HT-29 (cell line): ENCODE data around the gene PSME1. TPM values are rescaled to one million over a fixed set of nuclear protein-coding genes. Genes with fewer than 3 reads are reported as not detected.
A peak's percentile ranks its signal among the peaks of the same experiment; 100 is the strongest.

Experiments
- DNase-seq: peaks from one replicate; pipeline ENCODE4 v3.0.0-alpha.2; 2015; ENCODE audit warnings: low spot score
- total RNA-seq: library from RNA; depleted of rRNA; stranded (reverse); fragments of >200 nt; shearing (Covaris generic); gene quantifications from 2 replicates; pipeline ENCODE4 v1.2.3, GENCODE V29; 2014

The PSME1 gene
- total RNA-seq, 1 experiment from 2014 or later = 164 TPM

DNA sequence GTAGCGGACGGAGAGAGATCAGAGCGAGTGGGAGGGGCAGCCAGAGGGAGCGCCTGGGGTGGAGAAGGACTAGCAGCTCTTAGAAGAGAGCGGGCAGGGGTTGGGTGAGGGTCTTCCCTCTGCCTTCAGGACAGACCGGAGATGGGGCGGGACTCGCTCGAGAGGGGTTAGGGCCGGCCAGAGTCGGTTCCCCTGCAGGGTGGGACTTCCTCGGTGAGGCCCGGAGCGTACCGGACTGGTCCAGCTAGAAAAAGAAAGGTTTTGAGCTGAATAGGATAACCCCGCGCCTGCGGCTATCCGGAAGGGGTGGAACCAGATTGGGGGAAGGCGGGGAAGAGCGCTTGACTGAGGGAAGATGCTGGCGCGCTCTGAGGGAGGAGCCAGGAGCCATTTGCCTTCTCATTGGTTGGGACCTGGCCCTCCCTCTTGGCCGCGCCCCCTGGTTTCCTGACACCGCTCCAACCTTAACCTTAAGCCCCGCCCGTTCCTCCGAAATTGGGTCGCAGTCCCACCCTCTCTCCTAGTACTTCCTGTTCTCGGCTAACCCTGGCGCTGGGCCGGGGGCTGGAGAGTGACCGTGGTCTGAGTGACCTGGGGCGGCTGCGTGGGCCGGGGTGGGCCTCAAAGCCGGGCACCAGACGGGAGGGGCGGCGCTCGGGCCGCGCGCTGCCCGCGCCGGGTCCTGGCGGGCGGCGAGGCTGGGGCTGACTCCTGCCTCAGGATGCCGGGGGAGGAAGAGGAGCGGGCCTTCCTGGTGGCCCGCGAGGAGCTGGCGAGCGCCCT lies 11.2 kb downstream of the PSME1 start, which contains the start of gene RNF31:
Gene RNF31 (plus strand): TSS at position 521 of the 783 bp plus-strand sequence. CDS start 201 bp downstream, at position 722.
- peak; percentile 94 for DNase-seq

DNA sequence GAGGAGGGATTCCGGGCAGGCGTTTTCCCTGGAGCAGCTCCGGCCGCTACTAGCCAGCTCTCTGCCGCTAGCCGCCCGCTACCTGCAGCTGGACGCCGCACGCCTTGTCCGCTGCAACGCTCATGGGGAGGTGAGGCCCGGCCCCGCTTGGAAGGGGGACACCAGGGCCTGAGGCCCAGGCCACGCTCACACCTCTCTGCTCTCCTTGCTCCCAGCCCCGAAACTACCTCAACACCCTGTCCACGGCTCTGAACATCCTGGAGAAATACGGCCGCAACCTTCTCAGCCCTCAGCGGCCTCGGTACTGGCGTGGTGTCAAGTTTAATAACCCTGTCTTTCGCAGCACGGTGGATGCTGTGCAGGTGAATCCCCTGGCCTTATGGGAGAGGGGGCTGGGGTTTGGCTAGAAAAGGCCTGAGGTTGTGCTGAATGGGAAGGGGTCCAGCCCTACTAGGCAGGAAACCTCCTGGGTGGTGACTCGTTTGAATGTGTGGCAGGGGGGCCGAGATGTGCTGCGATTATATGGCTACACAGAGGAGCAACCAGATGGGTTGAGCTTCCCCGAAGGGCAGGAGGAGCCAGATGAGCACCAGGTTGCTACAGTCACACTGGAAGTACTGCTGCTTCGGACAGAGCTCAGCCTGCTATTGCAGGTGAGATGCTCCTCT lies 11.9 kb downstream of the PSME1 start:
- DNase-seq = no peak

DNA sequence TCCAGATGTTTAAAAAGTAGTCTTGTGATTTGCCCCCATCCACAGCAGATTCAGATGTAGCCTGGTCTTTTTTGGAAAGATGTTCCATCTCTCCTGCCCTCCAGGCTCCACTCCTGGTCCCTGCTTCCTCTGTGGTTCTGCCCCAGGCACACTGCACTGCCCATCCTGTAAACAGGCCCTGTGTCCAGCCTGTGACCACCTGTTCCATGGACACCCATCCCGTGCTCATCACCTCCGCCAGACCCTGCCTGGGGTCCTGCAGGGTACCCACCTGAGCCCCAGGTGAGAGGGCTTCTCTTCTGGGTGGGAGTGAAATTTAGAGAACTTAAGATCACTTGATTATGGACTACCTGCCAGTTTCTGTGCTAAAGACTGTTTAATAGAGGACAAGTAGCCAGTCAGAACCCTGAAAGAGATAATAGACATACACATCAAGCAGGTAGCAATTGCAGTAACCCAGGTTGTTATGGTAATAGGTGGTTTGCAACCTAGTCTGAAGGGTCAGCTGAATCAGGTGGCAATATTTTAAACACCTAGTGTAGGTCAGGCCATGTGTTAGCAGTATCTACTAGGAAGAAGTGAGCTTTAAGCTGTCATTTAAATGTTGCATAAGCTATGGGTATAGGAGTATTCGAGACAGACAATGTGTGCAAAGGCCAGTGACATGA lies 13.4 kb downstream of the PSME1 start:
- DNase-seq = no peak

GRCh38 chr14:24150061-24150460 lies 14.1 kb downstream of the PSME1 start:
- no peak for DNase-seq

- DNase-seq = no peak
Measured at GRCh38 chr14:24150567-24150966, 14.6 kb downstream of the PSME1 start.

GRCh38 chr14:24150993-24151392 lies 15.0 kb downstream of the PSME1 start:
- no peak for DNase-seq

GRCh38 chr14:24151404-24152080 lies 15.5 kb downstream of the PSME1 start:
- DNase-seq = no peak

DNA sequence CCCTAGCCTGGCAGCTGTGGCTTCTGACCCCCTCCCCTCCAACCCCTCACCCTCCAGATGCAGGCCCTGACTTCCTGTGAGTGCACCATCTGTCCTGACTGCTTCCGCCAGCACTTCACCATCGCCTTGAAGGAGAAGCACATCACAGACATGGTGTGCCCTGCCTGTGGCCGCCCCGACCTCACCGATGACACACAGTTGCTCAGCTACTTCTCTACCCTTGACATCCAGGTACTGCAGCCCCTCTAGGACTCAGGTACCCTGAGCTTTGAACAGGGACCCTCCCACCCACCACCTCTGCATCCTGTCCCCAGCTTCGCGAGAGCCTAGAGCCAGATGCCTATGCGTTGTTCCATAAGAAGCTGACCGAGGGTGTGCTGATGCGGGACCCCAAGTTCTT lies 19.1 kb downstream of the PSME1 start:
- DNase-seq = no peak

DNA sequence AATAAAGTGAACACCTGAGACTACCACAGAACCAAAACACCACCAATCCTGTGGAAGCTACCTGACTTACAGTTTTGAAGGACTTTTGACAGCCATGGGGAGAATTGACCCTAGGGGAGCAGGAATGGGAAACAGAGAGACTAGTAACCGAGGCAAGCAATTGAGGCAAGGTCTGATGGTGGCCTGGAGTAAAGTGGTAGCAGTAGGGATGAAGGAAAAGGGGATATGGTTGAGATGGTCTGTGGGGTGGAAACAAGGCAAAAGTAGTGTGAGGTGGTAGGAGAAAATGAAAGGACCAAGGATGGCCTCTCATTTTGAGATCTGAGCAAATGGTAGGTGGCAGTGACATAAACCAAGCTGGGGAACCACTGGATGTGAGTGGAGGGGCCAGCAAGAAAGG lies 20.8 kb downstream of the PSME1 start:
- no peak for DNase-seq

- no peak for DNase-seq
Measured at GRCh38 chr14:24157331-24157730, 21.3 kb downstream of the PSME1 start.

DNA sequence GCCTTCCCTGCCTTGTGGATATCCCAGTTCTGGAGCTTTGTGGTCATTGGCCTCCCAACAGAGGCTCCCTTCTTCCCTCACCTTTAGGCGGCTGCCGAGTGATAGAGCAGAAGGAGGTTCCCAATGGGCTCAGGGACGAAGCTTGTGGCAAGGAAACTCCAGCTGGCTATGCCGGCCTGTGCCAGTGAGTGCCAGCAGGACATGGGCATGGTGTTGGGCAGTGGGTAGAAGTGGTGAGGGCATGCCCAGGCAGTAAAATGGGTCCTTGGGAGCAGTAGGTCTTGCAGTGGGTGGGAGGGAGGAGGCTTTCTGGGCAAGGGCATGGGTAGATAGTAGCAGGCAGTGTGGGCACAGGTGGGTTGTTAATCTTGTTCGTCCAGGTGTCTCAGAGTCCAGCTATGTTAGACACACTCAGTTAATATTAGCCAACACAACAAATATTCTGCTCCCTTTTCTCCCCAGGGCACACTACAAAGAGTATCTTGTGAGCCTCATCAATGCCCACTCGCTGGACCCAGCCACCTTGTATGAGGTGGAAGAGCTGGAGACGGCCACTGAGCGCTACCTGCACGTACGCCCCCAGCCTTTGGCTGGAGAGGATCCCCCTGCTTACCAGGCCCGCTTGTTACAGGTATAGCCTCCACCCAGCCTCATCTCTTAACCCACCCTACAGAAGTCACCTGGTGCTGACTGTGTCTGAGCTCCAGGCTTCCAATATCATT lies 23.9 kb downstream of the PSME1 start:
- no peak for DNase-seq

- no peak for DNase-seq
Measured at GRCh38 chr14:24160499-24160849, 24.5 kb downstream of the PSME1 start.

GRCh38 chr14:24160850-24161804 lies 25.1 kb downstream of the PSME1 start, which contains the start of gene IRF9:
Gene IRF9, plus strand, starts transcription at chr14:24161265. Its CDS starts 880 bp downstream, at chr14:24162145.
- DNase-seq = peak; percentile 93

- DNase-seq = no peak
Measured at GRCh38 chr14:24162093-24162492, 26.1 kb downstream of the PSME1 start.

GRCh38 chr14:24164518-24164991 lies 28.6 kb downstream of the PSME1 start:
- no peak for DNase-seq

GRCh38 chr14:24165785-24166184 lies 29.8 kb downstream of the PSME1 start:
- DNase-seq = no peak

DNA sequence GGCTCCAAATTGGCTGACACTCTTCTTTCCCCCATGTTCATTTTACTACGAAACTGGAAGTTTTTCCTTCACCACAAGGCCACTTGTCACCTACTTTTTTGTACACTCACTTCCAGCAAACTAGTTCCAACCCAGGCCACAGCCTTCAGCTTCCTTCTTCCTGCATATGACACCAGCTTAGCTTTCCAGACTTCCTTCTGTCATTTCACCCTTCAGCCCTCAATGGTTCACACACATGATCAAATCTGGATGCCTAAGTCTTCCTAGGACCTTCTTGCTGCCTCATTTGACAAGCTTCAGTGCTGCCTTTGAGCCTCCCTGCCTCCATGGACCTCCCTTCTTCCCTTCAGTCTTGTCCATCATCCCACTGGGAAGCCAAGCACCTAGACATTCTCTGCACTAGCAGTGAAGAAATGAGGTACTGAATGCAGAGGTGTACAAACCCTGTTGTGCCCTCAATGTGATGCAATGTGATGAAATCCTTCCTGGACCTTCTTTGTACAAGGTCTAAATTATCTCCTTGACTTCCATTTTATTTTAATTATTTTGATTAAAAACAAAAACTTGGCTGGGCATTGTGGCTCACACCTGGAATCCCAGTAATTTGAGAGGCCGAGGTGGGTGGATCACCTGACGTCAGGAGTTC lies 31.6 kb downstream of the PSME1 start:
- DNase-seq = no peak

DNA sequence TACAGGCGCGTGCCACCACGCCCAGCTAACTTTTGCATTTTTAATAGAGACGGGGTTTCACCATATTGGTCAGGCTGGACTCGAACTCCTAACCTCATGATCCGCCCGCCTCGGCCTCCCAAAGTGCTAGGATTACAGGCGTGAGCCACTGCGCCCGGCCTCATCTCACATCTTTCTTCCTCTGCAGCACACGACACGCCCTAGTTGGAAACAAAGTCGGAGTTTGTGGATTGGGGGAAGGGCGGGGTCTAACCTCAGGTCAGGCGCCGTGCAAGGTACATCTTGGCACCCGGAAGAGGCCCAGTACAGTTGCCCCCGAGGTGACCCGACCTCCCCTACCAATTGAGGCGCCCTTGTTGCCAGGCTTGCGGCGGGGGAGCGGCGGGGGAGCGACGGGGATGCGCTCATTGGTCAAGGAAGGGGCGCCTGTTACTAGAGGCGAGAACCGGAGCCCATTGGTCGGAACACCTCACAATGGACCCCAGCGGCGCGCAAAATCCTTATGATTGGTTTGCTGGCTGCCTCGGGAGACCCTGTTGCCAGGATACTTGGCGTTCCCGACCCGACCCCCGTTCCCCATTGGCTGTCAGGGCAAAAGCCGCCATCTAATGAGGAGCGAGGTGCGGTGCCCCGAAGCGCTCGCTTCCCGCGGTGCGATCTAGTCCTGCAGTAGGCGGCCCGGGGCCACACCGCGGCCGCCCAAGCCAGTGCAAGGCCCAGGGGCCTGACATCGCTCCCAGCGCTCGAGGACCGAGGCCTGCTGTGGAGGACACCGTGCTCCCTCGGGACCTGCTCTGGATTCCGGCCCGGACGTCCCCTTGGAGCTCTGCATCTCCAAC lies 35.6 kb downstream of the PSME1 start, which contains the start of gene REC8:
Gene REC8 (plus strand): TSS at position 659 of the 839 bp plus-strand sequence. CDS start 473 bp downstream, outside the sequence.
- DNase-seq = no peak
